Muscle of leg (tissue), 16 donors: Measurements from ENCODE around the gene GDI2. TPM values are rescaled to one million over a fixed set of nuclear protein-coding genes. Genes with fewer than 3 reads are reported as not detected.
"Not testable (repeated sequence)": the region's sequence is repeated elsewhere in the genome, so short reads cannot be mapped to it uniquely, and the experiment has no call there.

Experiments used
- DNase-seq: peaks from one replicate; pipeline ENCODE4 v3.0.0; 2013
- H3K27ac ChIP-seq: one replicate; pipeline ENCODE4 v1.5.1; 2013; ENCODE audit warnings: mild to moderate bottlenecking, low read length, control low read depth
- H3K27me3 ChIP-seq: one replicate; pipeline ENCODE4 v1.6.1; 2013; ENCODE audit warnings: low read length; ENCODE audit not compliant: control insufficient read depth, insufficient read depth
- H3K36me3 ChIP-seq: one replicate; pipeline ENCODE4 v1.6.1; 2013; ENCODE audit warnings: low read length; ENCODE audit not compliant: control insufficient read depth, insufficient read depth
- H3K4me1 ChIP-seq: one replicate; pipeline ENCODE4 v1.6.1; 2013; ENCODE audit warnings: low read length; ENCODE audit not compliant: control insufficient read depth, insufficient read depth
- H3K4me3 ChIP-seq: one replicate; pipeline ENCODE4 v1.5.1; 2013; ENCODE audit warnings: low read length, control low read depth
- H3K9me3 ChIP-seq: replicated peaks from 2 replicates; pipeline ENCODE4 v1.6.1; 2013; ENCODE audit warnings: low read depth, low read length; ENCODE audit not compliant: control insufficient read depth
- WGBS: methylation state at CpG from one replicate; pipeline ENCODE4 v1.1.5; 2013; ENCODE audit warnings: missing lambda C conversion rate; ENCODE audit not compliant: insufficient coverage; 5-methylcytosine and 5-hydroxymethylcytosine counted together
- long read RNA-seq, 11 donors: transcript quantifications; one replicate each; lab custom pipeline, GENCODE V29; 2026
- polyA plus RNA-seq, 8 donors: library from polyadenylated mRNA; unstranded; fragments of 120-200 nt; gene quantifications; one replicate each; pipeline versions ENCODE4 v1.2.1 to v1.2.3, GENCODE V29; 2013; ENCODE audit warnings: inconsistent platforms in 1 of 8, low replicate concordance in 1 of 8; ENCODE audit not compliant: insufficient read length in 8 of 8, insufficient read depth in 1 of 8
- total RNA-seq: library from RNA; stranded (reverse); fragments of 120-200 nt; gene quantifications from one replicate; pipeline ENCODE4 v1.2.4, GENCODE V29; 2013

GDI2 gene
- total RNA-seq (256 TPM), polyA plus RNA-seq (100 to 1,000 TPM; 216 to 281 (median 233) TPM)
- long read RNA-seq, donor 1, transcript GDI2-203 (11 exons, 2,412 nt): major isoform, 23 of 24 reads
- long read RNA-seq, donor 1, partial matches to known transcripts: 0 of 24 reads
- long read RNA-seq, donor 1, other reads (novel, unspliced or antisense): 0 of 24 reads
- long read RNA-seq, donor 2, transcript GDI2-203 (11 exons, 2,412 nt): major isoform, 9 of 9 reads
- long read RNA-seq, donor 2, partial matches to known transcripts: 0 of 9 reads
- long read RNA-seq, donor 2, other reads (novel, unspliced or antisense): 0 of 9 reads
- long read RNA-seq, donor 3, transcript GDI2-203 (11 exons, 2,412 nt): major isoform, 65 of 78 reads
- long read RNA-seq, donor 3, partial matches to known transcripts: 10 of 78 reads
- long read RNA-seq, donor 3, other reads (novel, unspliced or antisense): 0 of 78 reads
- long read RNA-seq, donor 4, transcript GDI2-203 (11 exons, 2,412 nt): major isoform, 37 of 55 reads
- long read RNA-seq, donor 4, partial matches to known transcripts: 16 of 55 reads
- long read RNA-seq, donor 4, other reads (novel, unspliced or antisense): 0 of 55 reads
- long read RNA-seq, donor 5, transcript GDI2-203 (11 exons, 2,412 nt): major isoform, 137 of 216 reads
- long read RNA-seq, donor 5, partial matches to known transcripts: 72 of 216 reads
- long read RNA-seq, donor 5, other reads (novel, unspliced or antisense): 6 of 216 reads
- long read RNA-seq, donor 6, transcript GDI2-203 (11 exons, 2,412 nt): major isoform, 88 of 340 reads
- long read RNA-seq, donor 6, partial matches to known transcripts: 248 of 340 reads
- long read RNA-seq, donor 6, other reads (novel, unspliced or antisense): 0 of 340 reads
- long read RNA-seq, donor 7, transcript GDI2-203 (11 exons, 2,412 nt): major isoform, 63 of 101 reads
- long read RNA-seq, donor 7, partial matches to known transcripts: 38 of 101 reads
- long read RNA-seq, donor 7, other reads (novel, unspliced or antisense): 0 of 101 reads
- long read RNA-seq, donor 8, transcript GDI2-203 (11 exons, 2,412 nt): major isoform, 47 of 54 reads
- long read RNA-seq, donor 8, partial matches to known transcripts: 5 of 54 reads
- long read RNA-seq, donor 8, other reads (novel, unspliced or antisense): 0 of 54 reads
- long read RNA-seq, donor 9, transcript GDI2-203 (11 exons, 2,412 nt): major isoform, 32 of 279 reads
- long read RNA-seq, donor 9, partial matches to known transcripts: 247 of 279 reads
- long read RNA-seq, donor 9, other reads (novel, unspliced or antisense): 0 of 279 reads
- long read RNA-seq, donor 10, transcript GDI2-203 (11 exons, 2,412 nt): major isoform, 88 of 114 reads
- long read RNA-seq, donor 10, partial matches to known transcripts: 25 of 114 reads
- long read RNA-seq, donor 10, other reads (novel, unspliced or antisense): 0 of 114 reads
- long read RNA-seq, donor 11, transcript GDI2-203 (11 exons, 2,412 nt): major isoform, 49 of 235 reads
- long read RNA-seq, donor 11, partial matches to known transcripts: 185 of 235 reads
- long read RNA-seq, donor 11, other reads (novel, unspliced or antisense): 0 of 235 reads

DNA sequence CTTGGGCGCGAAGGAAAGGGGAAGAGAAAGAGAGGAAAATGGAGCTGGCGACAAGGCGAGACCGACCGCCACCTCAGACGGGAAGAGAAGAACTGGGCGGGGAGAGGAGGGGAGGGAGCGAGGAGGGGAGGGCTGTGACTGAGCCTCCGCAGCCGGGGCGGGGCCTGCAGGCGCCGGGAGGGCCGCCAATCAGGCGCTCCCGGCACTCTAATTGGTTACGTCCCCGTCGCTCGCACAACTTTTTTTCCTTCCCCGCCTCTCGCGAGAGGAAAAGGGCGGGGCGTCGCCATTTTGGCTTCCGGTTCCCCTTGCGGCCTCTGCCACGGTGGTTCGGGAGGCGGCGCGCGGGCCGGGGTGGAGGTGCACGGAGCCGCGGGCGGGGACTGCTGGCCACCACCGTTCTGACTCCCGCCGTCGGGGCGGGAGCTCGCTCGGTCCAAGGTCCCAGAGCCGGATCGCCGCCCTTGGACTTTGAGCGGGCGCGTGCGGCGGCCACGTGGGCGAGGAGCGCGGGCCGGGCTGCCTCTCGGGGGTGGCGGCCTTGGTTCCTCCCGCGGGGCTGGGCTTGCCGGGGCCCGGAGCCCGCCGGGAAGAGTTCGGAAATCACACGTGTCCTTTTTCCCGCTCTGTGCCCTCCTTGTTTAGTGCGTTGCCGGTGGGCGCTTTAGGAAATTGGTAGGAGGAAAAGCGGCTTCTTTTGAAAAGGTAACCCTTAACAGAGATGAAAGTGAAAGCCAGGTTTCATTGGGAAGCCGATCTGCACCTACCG lies at the start of gene GDI2:
TSS of gene GDI2 (minus strand) at position 94 of the 769 bp plus-strand sequence. CDS start 176 bp downstream, outside the sequence.
- Histone ChIP-seq H3K27ac (peak within 1 kb of the TSS; percentile 99), H3K4me3 (peak within 1 kb of the TSS; percentile 87), H3K36me3 (no peaks in the 10 kb centered on the region), H3K9me3 (no peaks in the 10 kb centered on the region), H3K4me1 (peaks cover 8% of the 10 kb centered on the region), H3K27me3 (no peaks in the 10 kb centered on the region)
- DNase-seq: peak; percentile 99
- WGBS: under 1% methylated on average over 73 of the region's 77 CpGs

DNA sequence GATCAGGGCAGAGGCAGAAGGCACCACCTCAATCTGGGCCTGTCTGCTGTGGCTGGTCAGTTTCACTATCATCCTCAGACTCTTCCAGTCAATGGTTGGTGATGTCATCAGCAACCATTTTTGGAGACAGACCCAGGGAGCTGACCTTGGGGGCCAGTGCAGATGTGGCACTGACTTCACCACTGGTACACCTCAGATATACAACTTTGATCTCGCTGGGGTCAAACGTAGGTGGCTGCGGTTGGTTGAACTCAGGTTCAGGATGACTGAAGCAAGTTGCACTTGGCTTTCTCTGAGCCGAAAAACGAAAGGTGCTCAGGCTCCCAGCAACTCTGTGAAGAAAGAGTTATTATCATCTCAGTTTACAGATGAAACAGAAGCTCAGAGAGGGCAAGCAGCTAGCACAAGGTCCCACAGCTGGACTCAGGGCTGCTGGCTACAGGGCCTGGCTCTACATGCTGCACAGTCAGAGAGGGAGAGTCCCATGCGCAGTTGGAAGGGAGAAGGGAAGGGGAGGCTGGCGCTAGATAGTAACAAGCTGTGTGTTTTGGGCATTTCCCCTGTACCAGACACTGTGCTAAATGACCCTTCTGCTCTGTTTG lies 49.2 kb upstream of the GDI2 start:
- no peak for DNase-seq
- H3K27me3 ChIP-seq: no peaks in the 10 kb centered on the region
- H3K27ac ChIP-seq: no peak overlapping the region
- no peaks in the 10 kb centered on the region for H3K36me3 ChIP-seq
- no peak overlapping the region for H3K4me3 ChIP-seq
- WGBS: 92% methylated on average over 3 of the region's 7 CpGs
- no peaks in the 10 kb centered on the region for H3K4me1 ChIP-seq
- H3K9me3 ChIP-seq: no peaks in the 10 kb centered on the region

DNA sequence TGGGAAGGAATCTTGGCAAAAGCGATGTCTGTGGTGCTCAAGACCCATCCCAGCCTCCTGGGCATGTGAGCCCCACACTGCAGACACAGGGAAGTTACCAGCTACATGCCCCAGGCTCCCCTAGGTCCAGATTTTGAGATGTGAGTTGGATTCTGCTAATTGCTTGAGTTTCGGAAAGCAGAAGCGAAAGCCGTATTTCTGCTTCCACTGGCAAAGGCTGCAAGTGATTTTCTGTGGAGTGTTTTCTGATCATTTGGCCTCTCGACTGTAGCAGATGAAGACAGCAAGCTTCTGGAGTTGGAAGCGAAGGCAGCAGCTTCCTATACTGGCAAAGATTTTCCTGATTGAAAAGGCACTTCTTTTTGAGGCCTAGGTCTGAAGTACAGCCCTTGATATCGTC lies 46.8 kb upstream of the GDI2 start:
- peak; percentile 53 for DNase-seq
- WGBS: 82% methylated on average over 6 of the region's 7 CpGs

DNA sequence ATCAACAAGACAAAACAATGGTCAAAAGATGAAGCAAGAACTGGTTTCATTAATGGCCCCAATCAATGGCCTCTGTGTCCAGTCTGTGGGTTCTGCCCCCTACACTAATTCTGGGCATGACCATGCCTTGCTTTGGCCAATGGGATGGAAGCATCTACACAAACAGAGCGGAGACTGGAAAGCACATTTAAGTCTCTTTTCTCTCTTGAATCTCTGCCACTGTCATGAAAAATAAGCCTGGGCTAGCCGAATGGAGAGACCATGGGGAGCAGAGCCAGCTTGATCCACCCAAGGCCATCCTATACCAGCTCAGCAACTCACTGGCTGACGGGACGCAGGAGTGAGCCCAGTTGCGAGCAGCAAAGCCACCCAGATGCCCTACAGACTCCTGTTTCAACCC lies 45.6 kb upstream of the GDI2 start:
- H3K4me3 ChIP-seq: no peak overlapping the region

More for the DNA sequence above, 46.8 kb upstream of the GDI2 start:
- no peaks in the 10 kb centered on the region for H3K4me1 ChIP-seq
- no peak overlapping the region for H3K27ac ChIP-seq
- no peaks in the 10 kb centered on the region for H3K27me3 ChIP-seq
- H3K4me3 ChIP-seq: no peak overlapping the region
- no peaks in the 10 kb centered on the region for H3K36me3 ChIP-seq
- H3K9me3 ChIP-seq: no peaks in the 10 kb centered on the region

DNA sequence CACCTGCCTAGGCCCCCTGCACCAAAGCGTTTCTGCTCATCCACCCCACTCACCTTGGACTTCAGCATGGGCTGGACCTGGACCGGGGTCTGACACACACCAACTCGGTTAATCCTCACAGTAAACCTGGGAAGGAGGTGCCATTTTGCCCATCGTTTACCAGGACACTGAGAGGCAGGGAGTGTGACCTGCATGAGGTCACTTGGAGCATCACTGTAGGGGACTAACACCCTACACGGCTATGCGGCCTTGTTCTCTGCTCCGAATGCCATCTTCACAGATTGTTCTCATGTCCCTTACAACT lies 43.4 kb upstream of the GDI2 start:
- no peak for DNase-seq
- no peak overlapping the region for H3K4me3 ChIP-seq
- H3K27me3 ChIP-seq: no peaks in the 10 kb centered on the region
- no peak overlapping the region for H3K27ac ChIP-seq
- 75% methylated on average over 4 of the region's 7 CpGs for WGBS
- no peaks in the 10 kb centered on the region for H3K36me3 ChIP-seq
- no peaks in the 10 kb centered on the region for H3K9me3 ChIP-seq
- peaks cover 5% of the 10 kb centered on the region for H3K4me1 ChIP-seq

More for the DNA sequence above, 45.6 kb upstream of the GDI2 start:
- 100% methylated on average over 1 of the region's 5 CpGs for WGBS
- Histone ChIP-seq H3K4me1 (peaks cover 5% of the 10 kb centered on the region), H3K27me3 (no peaks in the 10 kb centered on the region), H3K9me3 (no peaks in the 10 kb centered on the region), H3K36me3 (no peaks in the 10 kb centered on the region), H3K27ac (no peak overlapping the region)
- DNase-seq: no peak

DNA sequence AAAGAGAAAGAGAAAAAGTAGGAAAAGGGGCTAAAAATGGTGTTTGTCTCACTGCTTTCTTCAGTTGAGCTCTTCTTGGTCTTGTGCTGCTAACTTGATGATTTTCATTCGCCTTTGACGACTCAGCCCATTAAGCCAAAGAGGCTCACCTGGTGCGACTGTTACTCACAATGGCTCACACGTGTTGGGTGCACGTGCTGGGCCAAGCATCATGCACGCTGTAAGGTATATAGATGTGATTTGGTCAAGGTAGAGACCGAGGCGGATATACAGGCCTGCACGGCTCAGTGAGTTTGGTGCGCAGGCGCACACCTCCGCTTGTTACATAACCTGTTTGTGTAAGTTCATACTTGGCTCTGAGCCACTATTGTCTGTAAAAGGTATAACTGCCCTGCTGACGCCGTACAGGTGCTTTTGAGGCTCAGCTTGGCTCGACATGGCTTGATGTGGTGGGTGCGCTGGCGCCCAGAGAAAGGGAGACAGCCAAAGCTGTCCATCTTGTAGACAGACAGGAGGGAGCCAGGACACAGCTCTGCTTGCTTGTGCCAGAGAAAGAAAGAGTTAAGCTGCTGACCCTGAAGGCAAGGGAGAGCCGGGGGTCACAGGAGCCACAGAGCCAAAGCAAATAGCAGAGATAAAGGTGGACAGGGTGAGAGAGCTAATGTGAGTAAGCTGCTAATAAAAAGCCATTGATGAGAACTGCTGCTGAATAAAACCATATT lies 42.9 kb upstream of the GDI2 start:
- Histone ChIP-seq H3K4me1 (peaks cover 5% of the 10 kb centered on the region), H3K9me3 (no peaks in the 10 kb centered on the region), H3K27me3 (no peaks in the 10 kb centered on the region), H3K4me3 (no peak overlapping the region), H3K36me3 (no peaks in the 10 kb centered on the region), H3K27ac (no peak overlapping the region)
- WGBS: 77% methylated on average over 16 of the region's 18 CpGs
- DNase-seq: no peak

GRCh38 chr10:5854131-5854475 lies 40.9 kb upstream of the GDI2 start:
- no peaks in the 10 kb centered on the region for H3K27me3 ChIP-seq
- H3K4me3 ChIP-seq: no peak overlapping the region
- peak; percentile 89 for DNase-seq
- 0% methylated on average over 1 of the region's 5 CpGs for WGBS
- no peak overlapping the region for H3K27ac ChIP-seq
- H3K4me1 ChIP-seq: peaks cover 5% of the 10 kb centered on the region
- no peaks in the 10 kb centered on the region for H3K36me3 ChIP-seq
- H3K9me3 ChIP-seq: no peaks in the 10 kb centered on the region

DNA sequence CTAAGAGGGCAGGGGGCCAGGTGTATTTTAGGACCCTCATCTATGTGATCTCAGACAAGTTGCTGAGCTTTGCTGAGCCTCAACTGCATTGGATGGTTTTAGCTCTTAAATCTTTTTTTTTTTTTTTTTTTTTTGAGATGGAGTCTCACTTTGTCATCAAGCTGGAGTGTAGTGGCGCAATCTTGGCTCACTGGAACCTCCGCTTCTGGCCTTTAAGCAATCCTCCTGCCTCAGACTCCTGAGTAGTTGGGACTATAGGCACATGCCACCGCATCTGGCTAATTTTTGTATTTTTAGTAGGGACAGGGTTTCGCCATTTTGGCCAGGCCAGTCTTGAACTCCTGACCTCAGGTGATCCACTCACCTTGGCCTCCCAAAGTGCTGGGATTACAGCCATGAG lies 33.4 kb upstream of the GDI2 start:
- H3K4me3 ChIP-seq, H3K27me3 ChIP-seq, H3K36me3 ChIP-seq, DNase-seq, H3K9me3 ChIP-seq, H3K4me1 ChIP-seq: not testable (repeated sequence)
- 100% methylated on average over 1 of the region's 4 CpGs for WGBS
- peak overlapping the region; percentile 74 for H3K27ac ChIP-seq
